HG02938 (cell line): ENCODE data around the gene COL23A1.

Experiments used
- ATAC-seq: cut with Tn5 transposase; IDR thresholded peaks from one replicate; pipeline ENCODE4 v1.9.1; 2021; ENCODE audit warnings: mild to moderate bottlenecking, moderate library complexity; ENCODE audit not compliant: unreplicated experiment

COL23A1 gene

DNA sequence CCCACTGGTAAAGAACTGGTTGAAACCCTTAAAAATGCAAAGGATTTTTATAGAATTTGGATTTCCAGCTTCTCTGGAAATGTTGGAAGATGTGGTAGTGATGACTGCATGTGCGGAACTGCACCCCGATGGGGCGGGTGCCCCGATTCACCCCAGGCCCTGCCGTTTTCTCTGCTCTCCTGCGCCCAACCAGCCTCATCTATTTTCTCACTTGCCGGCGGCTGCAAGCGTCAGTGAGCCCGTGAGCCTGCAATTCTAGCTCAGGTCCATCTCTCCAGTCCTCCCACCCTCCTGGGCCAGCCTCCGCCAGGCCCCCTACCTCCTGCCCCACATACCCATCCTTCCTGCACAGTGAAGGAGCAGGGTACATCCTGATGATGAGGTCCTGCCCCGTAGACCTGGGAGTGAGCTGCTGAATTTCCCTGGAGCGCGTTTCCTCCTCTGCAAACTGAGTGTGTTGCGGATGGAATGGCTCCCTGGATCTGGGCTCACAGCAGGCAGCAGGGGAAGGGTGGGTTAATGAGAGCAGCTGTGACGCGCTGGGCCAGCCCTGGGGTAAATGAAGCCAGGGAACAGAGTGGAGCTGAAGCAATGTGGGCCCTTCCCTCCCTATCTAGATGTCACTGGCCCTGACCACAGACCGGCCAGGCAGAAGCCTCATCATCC lies 311.7 kb downstream of the COL23A1 start:
- no peak for ATAC-seq

GRCh38 chr5:178277866-178278265 lies 312.3 kb downstream of the COL23A1 start:
- no peak for ATAC-seq

GRCh38 chr5:178277346-178277745 lies 312.8 kb downstream of the COL23A1 start:
- no peak for ATAC-seq

DNA sequence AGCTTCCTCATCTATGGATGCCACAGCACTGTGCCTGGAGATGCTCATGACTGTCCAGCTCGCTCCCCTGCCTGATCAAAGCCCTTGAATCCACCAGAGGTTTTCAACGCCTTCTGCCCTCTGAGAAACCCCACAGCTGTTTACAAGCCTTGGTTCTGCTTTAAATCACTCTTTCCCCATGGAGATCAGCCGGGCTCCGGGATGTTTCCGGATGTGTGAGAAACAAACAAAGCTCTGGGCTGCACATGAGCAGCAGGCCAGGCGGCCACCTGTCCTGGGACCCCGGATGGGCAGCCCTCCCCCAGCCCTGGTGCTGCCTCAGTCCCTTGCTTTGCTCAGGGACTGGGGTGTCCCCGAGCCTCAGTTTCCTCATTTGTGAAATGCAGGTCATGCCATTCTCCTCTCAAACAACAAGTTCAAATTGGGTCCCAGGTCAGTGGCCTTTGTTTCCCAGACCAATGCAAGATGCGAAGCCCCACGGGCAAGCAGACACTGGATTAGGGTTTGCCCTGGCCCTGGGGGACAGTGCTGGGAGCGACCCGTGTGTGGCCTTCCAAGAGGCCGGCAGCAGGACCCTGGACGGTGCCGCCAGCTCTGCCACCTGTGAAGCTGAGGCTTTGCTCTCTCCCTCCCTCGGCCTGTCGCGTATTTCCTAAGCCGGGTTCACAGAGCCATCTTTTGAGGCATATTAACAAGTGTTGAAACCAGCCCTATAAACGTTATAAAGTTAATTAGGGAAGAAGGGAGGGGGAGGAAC lies 315.2 kb downstream of the COL23A1 start:
- ATAC-seq = no peak

- ATAC-seq = no peak
Observed at GRCh38 chr5:178273665-178274541, 316.3 kb downstream of the COL23A1 start.

- no peak for ATAC-seq
Observed at GRCh38 chr5:178273041-178273440, 317.2 kb downstream of the COL23A1 start.

DNA sequence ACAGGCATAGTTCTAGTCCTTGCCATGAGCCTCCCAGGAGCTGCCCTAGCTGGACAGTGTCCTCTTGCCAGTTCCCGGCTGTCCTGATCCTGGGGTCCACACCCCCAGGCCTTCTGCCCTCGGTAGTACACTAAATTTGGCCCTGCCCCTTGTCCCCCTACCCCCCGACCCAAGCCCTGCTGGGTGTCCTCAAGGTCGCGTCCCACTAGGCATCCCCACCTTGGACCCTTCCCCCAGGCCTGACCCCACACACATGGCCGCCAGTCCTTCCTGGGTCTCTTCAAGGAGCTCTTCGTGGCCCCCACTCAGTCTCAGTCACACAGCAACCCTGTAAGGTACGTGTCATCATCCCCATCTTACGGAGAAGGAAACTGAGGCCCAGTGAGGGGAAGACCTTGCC lies 317.6 kb downstream of the COL23A1 start:
- ATAC-seq = no peak

DNA sequence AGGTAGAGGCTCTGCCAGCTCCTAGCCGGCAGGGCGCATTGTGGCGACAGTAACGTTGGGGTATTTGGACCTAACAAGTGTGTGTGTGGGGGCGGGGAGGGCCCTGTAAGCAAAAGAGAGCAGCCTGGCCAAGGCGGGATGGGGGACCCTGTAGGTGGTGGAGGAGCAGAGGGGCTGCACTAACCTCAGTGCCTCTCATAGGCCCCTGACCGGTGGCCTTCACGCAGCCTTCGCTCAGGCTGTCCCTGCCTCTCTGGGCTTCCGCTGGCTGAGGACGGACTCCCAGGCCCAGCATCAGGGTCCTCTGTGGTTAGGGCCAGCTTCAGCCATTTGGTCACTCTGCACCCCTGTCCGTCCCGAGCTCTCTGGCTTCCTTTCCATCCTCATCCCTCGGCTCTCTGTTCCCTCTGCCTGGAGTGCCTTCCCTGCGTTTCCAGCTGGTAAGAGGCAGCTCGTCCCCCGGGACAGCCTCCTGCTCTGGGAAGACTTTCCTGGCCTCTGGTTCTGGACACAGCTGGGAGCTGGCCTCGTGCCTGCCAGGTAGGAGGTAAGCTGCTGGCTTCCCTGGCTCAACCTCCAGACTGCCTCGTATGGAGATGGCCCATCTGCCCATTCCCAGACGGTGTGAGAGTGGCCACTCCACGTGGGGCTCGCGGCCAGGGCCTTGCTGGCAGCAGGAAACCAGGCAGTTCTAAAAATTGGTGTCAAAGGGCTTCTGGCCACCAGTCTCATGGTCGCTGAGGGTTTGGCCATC lies 318.3 kb downstream of the COL23A1 start:
- ATAC-seq = no peak

DNA sequence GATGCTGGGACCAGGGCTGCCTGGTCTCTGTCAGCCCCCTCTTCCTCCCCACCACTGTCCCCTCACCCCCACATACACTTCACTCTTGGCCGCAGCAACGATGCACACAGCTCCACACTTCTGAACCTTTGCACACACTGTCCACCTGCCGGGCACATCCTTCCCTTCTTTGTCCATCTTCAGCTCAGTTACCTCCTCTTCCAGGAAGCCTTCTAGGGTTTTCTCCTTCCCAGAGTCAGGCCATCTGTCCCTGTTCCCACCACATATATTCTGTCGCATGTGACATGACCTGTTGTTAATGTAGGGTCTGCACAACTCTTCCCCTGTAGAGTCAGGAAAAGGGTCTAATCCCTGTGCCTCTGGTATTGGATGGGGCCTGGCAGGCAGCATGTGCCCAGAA lies 319.0 kb downstream of the COL23A1 start:
- no peak for ATAC-seq

DNA sequence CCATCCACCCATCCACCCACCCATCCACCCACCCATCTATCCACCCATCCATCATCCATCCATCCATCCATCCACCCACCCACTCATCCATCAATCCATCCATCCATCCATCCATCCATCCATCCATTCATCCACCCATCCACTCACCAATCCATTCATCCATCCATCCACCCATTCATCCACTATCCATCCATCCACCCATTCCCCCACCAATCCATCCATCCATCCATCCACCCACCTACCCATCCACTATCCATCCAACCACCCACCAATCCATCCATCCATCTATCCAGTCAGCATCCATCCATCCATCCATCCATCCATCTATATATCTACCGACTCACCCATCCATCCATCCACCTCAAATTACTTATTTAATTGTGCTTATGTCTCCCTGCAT lies 320.7 kb downstream of the COL23A1 start:
- ATAC-seq = no peak

DNA sequence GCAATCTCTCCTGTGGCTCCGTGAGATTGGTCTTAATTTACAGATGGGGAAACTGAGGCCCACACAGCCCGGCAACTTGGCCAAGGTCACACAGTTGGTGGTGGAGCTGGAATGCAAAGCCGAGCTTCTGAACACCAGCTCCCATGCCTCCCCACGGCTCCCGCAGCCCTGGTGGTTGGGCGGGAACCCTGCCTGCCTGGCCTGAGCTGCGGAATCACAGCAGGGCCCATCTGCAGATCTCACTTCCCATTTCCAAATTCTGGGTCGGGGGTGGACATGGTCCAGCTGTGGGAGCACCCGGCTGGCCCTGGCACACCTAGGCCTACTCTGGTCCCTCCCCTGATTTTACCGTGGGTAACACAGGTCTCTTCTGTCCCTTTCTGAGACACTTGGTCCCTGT lies 322.3 kb downstream of the COL23A1 start:
- ATAC-seq = no peak

DNA sequence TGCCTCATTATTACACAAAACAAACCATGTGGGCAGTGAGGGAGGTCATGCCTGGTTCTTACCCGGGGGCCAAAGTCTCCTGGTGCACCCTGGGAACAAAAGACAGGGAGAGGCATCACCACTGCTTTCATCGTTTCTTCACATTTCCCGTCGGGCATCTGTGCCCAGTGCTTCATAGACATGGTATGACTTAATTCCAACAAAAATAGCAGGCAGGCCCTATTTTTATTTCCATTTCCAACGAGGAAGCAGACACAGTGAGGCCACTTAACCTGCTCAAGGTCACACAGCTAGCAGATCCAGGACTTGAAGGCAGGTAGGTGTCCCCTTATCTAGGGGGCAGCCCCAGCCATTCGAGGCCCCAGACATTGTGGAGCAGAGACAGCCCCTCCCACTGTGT lies 322.9 kb downstream of the COL23A1 start:
- ATAC-seq = no peak

DNA sequence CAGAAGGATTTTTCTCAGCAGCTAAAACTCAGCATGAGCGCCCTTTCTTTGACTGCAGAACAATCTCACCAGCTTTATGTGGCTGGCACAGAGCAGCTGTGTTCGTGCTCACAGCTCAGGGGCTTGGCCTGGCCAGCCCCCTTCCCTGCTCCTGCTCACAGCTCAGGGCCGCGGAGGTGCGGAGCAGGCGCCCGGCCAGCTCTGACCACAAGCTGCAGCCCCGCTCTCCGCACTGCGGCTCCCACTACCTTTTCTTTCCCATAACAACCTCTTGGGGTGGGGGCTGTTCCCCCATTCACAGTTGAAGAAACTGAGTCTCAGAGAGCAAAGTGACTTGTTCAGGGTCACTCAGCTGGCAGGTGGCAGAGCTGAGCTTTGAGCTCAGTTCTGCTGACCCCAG lies 323.6 kb downstream of the COL23A1 start:
- ATAC-seq = no peak

DNA sequence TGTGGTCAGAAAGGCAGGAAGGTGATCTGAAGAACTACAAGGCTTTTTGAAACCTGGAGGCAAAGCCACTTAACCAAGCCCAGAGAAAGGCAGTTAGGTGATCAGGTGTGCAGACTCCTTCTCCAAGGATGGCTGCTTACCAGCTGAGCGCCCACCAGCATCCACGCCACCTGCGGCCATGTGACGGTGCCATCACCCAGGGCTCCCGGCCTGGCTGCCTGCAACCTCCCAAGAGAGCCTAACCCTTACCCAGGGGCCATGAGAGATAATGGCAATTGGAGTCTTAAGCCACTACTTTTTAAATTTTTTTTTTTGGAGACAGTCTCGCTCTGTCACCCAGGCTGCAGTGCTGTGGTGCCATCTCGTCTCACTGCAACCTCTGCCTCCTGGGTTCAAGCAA lies 324.4 kb downstream of the COL23A1 start:
- no peak for ATAC-seq

DNA sequence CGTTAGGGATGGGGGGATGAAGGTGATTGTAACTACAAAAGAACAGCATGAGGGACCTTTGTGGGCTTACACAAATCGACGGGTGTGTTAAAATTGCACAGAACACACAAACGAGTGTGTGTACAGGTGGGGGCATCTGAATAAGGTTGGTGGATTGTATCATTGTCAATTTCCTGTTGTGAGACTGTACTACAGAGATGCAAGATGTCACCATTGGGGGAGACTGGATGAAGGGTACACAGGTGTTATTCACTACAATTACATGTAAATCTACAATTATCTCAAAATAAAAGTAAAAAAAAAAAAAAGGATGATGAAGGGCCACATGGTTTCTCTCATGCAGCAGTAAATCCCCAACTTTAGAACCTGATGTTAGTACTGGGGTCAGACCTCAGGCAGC lies 326.1 kb downstream of the COL23A1 start:
- no peak for ATAC-seq

GRCh38 chr5:178261666-178262600 lies 328.3 kb downstream of the COL23A1 start:
- no peak for ATAC-seq

DNA sequence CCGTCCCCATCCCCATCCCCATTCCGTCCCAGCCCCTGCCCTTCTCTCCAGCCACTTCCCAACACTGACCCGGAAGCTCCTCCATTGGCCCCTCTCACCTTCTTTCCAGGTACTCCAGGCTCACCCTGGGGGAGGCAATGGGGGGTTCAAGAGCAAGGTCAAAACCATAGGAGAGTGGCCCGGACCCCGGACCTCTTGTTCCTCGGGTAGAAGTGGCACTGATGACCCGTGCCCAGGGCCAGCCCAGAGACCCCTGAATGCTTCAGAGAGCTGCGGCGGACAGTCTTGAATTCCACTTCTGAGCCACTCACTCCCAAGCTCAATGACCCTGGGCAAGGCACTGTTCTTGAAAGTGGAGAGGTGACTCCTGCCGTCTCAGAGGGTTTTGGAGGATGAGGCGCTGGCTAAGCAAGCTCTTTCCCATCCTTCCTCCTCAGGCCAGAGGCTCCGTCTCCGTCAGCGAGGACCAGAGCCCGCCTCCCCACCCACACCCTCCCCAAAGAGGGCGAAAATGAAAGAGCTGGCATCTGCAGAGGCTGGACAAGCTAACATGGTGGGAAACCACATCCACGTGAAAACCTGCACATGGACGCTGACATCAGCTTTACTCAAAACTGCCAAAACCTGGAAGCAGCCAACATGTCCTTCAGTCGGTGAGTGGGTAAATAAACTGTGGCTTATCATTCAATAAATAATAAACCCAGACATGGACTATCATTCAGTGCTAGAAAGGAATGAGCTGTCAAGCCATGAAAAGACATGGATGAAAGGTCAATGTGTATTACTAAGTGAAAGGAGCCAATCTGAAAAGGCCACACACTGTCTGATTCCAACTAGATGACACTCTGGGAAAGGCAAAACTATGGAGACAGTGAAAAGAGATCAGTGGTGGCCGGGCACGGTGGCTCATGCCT lies 330.3 kb downstream of the COL23A1 start:
- no peak for ATAC-seq

DNA sequence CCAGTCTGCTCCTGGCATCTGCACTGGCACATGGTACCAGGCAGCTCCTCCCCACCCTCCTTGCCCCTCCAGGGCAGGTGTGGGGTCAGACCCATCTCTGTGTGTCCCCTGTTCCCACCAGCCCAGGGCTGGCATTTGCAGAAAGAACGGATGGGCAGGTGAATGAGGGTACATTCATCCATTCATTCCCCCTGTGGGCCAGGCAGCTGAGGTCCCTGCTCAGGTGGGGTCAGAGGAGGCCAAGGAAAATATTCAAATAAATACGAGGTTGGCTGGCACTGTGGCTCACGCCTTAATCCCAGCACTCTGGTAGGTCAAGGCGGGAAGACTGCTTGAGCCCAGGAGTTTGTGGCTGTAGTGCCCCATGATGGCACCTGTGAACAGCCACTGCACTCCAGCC lies 332.5 kb downstream of the COL23A1 start:
- ATAC-seq = no peak

DNA sequence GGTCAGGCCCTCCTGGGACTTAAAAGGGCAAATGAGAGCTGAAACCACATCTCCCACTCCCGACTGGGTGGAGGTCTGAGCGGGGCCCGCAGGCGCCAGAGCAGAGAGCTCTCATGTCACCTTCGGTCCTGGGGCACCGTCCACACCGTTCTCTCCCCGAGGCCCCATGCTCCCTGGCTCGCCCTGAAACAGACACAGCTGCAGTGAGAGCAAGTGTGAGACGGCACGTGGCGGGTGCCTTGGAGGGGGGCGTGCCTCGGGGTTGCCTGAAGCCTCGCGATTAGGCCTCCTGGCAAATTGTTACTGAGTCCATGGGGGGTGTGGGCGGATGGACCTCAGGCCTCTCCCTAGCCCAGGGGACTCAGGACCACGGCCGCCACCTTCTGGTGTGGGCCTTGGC lies 333.4 kb downstream of the COL23A1 start:
- ATAC-seq = no peak
